HG03196 (cell line): Measurements from ENCODE around the gene SNN.

Source experiments
- ATAC-seq: cut with Tn5 transposase; IDR thresholded peaks from one replicate; pipeline ENCODE4 v1.9.1; 2021; ENCODE audit not compliant: unreplicated experiment

The SNN gene

GRCh38 chr16:11677959-11678881, 10.0 kb downstream of the SNN start:
- ATAC-seq: no peak

GRCh38 chr16:11679250-11679649, 11.0 kb downstream of the SNN start:
- no peak for ATAC-seq

- no peak for ATAC-seq
Observed at GRCh38 chr16:11679941-11680911, 12.0 kb downstream of the SNN start.

- no peak for ATAC-seq
Observed at GRCh38 chr16:11681556-11681955, 13.3 kb downstream of the SNN start.

GRCh38 chr16:11681976-11682654, 13.9 kb downstream of the SNN start:
- peak; percentile 37 for ATAC-seq

GRCh38 chr16:11682655-11683096, 14.4 kb downstream of the SNN start:
- peak; percentile 20 for ATAC-seq

DNA sequence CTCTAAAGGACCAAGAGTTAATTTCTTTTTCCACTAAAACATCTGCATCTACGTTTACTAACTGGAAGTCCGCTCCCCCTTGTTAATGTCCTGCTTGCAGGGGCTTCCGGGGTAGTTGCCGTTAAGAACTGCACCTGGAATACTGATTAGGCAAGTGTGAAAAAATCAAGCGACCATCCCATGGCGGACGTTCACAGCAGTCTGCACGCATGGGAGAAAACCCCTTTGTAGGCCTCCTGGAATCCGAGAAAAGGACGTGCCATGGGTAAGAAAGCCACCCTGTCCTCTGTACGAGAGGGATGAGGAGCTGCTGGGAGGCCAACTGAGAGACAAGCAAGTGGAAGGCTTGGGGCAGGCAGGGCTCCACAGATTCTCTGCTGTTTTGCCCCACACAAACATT, 14.9 kb downstream of the SNN start:
- no peak for ATAC-seq

DNA sequence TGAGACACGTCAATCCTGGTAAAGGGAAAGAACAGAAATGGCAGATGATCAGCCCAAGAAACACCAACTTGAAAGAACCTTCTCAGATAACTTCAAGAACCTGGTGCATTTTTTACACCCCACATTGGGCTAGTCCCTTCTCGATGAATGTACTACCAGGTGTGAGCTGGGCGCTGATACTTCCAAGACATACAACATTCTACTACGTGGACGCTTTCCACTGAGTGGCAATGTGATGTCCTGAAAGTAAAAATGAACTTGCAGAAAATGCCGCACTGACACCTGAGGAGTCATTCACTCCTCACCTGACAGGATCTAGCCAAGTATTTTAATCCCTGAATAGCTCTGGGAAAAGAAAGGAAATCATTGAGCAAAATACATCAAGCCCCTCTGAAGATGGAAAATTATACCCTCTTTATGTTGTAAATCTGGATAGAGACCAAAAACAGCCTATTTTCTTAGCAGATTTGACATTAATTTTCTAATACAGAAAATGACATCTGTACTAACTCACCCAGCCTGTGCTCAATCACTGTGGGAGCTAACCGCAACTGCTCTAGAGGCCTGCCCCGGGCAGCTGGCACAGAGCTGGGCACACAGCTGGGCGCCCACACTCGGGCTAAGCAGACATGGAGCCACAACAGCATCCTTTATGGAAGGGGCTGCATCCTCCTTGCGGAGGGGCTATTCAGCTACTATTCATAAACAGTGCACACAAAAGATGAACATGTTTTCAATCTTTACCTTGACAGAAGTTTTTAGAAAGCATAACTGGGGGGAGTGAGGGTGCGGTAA, 16.2 kb downstream of the SNN start:
- ATAC-seq: no peak

- ATAC-seq: no peak
Observed at GRCh38 chr16:11685844-11686618, 17.8 kb downstream of the SNN start.

GRCh38 chr16:11686713-11687380, 18.6 kb downstream of the SNN start:
- ATAC-seq: no peak

DNA sequence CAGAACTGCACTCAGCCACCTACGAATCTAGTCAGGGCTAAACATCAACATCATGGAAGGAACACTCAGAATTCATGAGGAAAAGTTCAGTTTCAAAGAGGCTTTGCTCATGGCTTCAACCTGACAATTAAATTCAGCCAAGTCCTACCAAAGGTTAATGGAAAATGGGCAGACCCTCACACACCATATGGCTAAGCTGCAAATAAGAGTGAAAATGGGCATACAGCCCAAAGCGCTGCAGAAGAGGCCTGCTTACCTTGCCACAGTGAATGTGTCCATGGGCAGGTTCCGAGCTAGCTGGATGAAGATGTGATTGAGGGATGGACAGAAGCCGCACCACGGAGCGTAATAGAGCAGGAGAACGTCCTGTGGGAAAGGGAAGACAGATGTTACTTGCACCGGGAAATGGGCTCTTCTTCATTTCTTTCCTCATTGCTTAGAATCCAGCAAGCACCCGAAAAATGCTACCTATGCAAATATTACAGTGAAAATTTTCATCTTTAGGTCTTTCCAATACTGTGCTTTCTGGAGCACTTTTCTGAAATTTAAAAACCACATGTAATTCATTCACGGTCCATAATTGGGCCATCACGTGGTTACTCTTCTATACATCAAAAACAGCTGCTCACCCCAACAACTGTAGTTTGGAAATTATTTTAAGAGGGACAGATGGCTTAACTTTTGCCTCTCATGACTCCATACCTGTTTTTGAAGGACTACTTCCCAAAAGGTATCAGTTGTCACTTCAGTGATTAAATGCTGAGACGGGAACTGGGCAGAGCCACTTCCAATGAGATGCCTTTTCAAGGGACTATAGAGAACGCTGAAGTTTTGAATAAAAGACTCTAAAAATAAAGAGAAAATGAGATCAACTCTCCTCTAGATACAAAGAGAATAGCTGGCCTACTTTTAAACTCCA, 19.6 kb downstream of the SNN start:
- ATAC-seq: no peak

GRCh38 chr16:11688520-11688886, 20.2 kb downstream of the SNN start:
- ATAC-seq: no peak

DNA sequence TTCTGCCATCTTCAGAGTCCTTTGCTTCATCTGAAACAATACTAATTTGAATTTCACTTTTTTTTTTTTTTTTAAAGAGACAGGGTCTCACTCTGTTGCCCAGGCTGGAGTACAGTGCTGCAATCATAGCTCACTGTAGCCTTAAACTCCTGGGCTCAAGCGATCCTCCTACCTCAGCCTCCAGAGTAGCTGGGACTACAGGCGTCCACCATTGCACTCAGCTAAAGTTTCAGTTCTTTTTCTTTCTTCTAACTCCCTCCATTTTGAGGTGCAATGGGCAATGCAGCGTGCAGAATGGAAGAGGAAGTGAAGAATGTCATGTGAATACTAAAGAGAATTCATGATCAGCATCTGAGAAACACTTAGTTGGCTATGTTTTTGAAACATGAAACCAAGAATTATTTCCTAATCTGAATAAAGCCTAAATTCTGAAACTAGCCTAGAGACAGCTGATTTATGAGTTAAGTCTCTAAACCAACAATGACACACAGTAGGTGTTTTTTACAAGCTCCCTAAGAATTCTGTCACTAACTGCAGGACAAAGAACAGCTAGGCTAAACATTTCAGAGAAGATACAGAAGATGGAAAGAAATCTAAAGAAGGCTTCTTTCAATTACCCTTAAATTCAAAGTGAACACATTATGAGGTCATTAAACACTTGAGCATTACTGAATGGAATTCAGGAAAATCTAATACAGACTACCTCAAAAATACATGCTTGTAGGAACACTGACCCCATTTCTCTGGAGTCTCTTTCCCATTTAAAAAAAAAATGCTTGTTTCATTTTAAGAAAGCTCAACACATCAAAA, 21.0 kb downstream of the SNN start:
- peak; percentile 79 for ATAC-seq

DNA sequence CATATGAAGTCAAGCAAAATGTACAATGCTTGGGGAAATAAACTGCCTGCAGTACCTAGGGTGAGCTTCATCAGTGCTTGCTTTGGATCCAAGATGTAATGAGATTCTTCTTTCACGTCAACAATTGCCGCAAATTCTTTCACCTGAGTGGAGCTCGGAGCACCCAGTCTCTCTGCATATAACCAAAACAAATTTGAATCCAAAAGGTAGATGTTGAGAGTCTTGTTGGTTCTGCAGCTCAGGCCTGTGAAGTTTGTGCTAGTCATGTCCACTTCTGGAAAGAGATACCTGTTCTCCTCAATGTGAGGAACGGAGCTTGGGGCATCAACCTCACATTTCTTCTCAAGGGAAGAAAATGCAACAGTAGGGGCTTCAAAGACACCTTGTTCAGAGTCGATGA, 23.0 kb downstream of the SNN start:
- no peak for ATAC-seq

- ATAC-seq: no peak
Observed at GRCh38 chr16:11691771-11692170, 23.5 kb downstream of the SNN start.

DNA sequence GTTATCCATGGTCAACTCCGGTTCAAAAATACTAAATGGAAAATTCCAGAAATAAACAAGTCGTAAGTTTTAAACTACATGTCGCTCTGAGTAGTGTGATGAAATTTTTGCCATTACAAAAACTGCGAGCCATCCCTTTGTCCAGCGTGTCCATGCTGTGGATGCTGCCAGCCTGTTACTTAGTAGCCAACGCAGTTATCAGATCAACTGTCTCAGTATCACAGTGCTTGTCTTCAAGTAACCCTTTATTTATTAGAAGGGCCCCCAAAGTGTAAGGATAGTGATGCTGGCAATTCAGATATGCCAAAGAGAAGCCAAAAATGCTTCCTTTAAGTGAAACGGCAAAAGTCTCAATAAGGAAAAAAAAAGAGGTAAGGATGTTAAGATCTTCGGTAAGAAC, 23.9 kb downstream of the SNN start:
- ATAC-seq: no peak

GRCh38 chr16:11692651-11693050, 24.4 kb downstream of the SNN start:
- ATAC-seq: no peak
